Measurements from ENCODE around the gene LDLRAD4. TPM values are rescaled to one million over a fixed set of nuclear protein-coding genes. Genes with fewer than 3 reads are reported as not detected.

The LDLRAD4 gene
- total RNA-seq, 1 donor from 2014 or later = 6.7 TPM

DNA sequence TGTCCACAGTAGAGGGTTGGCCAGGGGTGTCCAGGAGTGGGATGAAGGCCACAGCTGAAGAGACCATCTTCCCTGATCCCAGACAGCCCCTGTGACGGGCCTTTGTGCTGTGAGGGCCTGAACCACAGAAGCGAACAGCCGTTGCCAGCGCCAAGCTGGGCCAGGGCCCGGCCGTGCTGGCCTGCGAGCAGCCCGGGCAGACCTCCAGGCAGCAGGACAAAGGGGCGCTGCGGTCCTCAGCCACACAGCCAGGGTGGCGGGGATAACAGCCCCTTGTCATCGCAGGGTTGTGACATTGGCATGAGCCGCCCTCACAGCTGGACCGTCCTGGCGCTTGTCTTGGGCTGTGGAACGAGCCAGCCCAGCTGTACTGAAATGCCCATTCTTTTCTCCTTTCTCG lies 346.7 kb downstream of the LDLRAD4 start:
- no peak for DNase-seq (ENCODE audit: low read depth in 2 of 2)

DNA sequence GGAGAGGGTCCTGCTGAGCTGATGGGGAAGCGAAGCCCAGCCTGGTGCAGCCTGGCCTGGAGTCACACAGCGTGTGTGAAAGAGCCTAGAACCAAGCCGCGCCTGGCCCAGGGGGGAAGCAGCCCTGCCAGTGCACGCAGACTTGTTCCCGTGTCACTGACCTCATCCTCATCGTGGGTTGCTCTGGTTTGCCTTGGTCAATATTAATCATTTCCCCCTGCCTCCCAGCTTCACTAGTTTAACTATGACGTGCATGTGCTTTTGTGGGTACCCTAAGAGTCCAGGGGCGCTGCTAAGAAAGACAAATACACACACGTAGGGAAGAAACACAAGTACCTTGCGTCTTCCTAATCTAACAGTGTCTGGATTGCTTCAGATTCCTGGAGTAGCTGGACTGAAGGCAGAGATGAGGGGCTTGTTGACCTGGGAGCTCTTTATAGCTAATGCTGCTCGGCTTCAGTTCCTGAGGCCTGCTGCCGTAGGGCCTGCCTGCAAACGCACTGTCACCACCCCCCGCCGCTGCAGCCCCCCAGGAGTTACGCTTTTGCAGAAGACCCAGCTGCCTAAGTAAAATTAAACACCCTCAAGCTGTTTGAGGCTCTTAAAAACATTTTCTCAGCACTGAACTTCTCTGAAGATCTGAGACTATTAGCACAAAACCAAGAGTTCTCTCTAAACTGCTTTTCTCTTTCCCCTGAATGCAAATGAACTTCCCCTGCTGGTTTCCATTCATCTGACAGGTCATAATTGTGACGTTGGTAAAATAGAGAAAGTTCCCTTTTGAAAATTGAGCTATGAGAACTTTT lies 348.6 kb downstream of the LDLRAD4 start:
- DNase-seq (ENCODE audit: low read depth in 2 of 2) = no peak

DNA sequence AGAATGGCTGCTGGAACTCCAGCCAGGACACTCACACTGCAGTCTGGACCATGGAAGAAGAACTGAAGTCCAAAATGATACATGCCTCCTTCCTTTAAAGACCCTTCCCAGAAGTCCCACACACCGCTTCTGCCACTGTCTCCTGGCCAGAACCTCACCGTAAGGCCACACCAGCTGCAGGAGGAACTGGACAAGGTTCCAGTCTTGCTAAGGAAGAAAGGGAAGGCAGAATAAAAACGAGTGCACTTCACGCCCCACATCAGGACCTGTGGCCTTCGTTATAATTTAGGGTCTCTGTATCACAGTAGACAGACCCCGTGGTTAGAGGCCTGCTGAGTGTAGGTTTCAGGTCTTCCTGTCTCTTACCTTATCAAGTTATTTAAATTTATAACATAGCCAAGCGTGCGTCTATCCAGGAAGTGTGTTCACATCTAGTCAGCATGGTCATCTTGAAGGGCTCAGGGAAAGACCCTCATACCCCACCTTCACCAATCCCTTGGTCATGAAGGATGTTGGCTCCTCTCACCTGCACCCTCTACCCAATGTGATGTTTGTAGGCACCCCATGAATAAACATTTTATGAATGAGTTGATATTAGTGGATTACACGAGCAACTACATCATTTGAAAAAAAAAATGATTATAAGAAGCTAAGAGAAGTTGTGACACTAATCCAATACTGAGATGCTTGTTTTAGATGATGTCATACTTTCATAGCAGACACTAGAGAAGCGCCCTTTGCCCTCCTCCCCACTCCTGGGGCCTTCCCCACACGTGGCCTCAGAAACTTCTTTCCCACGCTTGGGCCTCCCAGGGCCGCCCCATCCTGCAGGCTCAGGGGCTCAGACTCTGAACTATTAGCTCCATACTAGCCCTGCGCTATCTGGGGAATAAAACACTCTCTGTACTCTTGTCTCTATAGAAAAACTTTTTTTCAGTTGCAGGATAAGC lies 350.2 kb downstream of the LDLRAD4 start:
- no peak for DNase-seq (ENCODE audit: low read depth in 2 of 2)

DNA sequence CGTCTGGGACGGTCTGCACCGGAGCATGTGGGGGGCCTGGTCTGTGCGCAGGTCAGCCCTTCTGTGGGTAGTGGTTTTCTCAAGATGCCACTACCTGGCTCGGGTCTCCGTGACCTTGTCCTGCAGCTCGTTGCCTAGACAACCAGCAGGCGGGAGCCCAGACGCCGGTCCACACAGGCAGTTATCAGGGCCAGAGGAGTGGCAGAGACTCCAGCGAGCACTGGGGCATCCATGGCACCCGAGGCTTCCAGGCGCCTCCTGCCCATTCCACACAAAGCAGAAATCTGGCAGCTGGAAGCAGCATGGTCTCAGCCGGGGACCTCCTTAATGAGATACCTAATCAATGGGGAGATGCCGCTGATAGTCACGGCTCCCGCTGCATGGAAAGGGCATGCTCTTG lies 351.7 kb downstream of the LDLRAD4 start:
- DNase-seq (ENCODE audit: low read depth in 2 of 2) = no peak

DNA sequence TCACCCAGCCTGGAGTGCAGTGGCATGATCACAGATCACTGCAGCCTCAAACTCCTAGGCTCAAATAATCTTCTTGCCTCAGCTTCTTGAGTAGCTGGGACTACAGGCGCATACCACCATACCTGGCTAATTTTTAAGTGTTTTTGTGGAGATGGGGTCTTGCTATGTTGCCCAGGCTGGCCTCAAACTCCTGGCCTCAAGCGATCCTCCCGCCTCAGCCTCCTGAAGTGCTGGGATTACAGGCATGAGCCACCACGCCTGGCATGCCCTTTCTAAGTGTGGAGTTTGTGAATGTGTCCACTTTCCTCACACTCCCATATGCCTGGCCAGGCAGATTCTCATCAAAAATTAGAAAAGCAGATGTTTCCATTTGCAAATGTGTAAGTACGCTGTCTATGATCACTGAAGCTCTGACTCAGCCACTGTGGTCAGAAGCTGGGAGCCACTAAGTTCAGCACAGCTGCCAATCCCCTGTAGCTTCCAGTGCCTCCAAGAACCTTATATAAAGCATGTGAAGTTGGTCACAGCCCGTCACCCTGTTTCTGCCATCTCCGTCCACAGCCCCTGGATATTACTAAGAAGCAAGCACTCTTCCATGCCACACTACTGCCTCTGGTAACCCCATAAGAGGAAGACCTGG lies 352.4 kb downstream of the LDLRAD4 start:
- no peak for DNase-seq (ENCODE audit: low read depth in 2 of 2)

DNA sequence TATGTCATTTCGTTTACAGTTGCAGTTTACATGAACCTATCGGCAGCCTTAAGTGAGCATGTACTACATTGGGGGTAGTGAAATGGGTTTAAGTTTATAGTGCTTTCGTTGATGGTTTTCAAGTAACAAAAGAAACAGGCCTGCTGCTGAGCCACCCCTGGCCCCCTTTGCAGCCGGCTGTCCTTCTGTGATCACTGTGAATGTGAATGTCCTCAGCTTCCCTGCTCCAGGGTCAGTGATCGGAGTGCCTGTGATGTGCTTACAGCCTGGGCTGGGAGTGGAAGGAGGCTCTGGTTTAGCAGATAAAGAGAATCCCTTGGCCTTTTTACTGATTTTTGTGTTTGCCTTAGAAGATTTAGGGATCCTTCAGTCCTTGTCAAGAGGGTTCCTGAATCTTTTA lies 353.6 kb downstream of the LDLRAD4 start:
- DNase-seq (ENCODE audit: low read depth in 2 of 2) = no peak

DNA sequence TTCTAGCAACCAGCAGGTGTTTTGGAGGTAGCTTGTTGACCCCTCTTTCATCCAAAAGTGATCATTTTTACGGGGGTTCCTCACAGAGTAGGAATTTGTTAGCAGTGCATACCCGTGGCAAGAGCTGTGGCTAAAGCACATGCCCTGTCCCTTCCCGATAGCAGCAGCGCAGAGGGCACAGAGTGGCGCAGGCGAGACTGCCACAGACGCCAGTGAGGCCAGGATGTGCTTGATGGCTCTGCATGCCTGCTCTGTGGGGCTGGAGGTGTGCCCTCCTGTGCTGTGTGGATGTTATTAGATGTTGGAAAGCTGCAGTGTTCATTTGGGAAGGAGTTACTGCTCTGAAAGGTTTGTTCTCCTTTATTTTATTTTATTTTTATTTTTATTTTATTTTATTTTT lies 354.2 kb downstream of the LDLRAD4 start:
- no peak for DNase-seq (ENCODE audit: low read depth in 2 of 2)

DNA sequence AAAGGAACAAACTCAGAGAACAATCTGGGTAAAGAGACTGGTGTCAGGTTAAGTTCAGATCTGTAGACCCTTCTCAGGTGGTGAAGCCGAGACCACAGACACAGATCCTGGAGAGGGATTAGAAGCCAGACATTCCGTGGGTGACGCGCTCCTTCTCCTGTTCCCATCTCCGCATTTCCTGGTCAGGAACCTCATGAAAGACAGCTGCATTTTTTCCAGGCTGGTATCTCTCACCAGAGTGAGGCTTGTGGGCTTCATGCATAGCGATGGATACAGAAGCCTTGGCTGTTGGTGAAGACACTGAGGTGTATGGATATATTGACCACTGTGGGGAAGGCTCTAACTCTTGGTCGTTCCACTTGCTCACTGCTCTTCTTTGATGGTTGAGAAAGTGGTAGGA lies 355.2 kb downstream of the LDLRAD4 start:
- no peak for DNase-seq (ENCODE audit: low read depth in 2 of 2)

DNA sequence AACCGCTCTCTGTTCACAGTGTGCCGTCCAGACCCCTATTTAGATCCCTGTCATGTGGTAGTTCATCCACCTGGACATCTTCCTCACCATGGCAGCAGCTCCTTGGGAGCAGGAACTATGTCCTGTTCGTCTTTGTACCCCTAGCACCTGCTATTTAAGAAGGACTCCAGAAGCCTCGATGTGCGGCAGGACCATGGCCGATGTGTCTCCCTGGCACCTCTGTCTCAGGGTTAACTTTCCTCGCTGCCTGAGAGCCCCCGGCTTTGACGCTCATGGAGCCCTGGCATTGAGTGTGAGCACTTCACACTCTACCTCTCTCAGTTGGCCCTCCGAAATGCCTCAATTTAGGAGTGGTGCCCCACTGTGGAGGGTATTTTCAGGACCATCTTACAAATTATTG lies 355.8 kb downstream of the LDLRAD4 start:
- DNase-seq (ENCODE audit: low read depth in 2 of 2) = no peak

DNA sequence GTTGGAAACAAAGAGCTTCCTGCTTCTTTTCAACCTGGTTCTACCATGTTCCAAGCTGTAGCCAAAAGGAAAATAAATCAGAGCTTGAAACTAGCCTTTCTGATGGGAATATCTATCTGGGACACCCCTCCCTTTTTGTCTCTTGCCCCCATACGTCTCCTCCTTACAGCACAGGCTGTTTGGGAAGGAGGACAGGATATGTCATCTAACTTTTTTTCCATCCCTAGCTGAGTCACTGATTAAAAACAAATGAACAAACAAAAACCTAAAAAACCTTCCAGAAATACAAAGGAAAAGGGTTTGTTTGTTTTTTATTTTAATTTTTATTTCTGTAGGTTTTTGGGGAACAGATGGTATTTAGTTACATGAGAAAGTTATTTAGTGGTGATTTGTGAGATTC lies 356.2 kb downstream of the LDLRAD4 start:
- no peak for DNase-seq (ENCODE audit: low read depth in 2 of 2)

DNA sequence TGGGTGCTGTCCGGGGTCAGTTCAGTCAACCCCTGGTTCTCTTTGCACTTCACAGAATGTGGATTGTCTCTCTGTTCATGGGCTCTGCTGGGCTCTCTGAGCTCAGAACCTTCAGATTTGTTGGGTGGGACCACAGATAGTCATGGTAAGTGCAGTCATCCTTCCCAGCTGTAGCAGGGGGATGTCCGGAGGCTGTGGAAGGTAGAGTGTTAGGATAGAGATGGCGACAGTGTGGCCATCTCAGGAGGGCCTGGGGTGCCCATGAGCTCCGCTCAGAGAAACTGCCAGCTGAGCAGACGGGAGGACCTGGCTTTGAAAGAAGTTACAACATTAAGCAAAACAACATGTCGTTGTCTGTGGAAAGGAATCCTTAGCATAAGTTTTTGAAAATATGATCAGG lies 358.0 kb downstream of the LDLRAD4 start:
- DNase-seq (ENCODE audit: low read depth in 2 of 2) = no peak

DNA sequence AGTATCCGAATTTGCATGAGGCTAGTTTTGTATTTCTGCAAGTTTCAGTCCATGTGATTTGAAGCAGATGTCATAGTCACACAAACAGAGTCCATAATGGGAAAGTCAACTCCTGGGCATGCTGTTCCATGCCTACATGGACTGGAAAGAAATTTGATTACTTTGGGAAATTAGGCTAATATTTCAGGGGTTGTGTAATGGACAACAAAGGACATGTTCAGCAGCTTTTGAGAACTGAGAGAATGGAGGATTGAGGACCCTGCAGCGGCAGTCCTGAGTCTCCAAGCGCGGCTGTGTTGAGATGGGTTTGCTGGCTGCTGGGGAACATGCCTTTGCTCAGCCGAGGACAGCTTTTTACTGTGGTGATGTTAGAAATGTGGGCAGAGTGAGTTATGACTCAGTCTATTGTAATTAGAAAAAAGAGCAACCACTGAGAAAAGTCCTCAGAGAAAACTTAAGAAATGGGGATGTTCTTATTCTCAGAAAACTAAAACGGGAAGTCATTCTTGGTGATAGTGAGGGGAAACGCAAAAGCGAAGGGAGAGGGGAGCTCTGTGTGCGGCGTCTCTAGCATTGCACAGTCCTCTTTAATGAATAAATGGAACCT lies 358.6 kb downstream of the LDLRAD4 start:
- no peak for DNase-seq (ENCODE audit: low read depth in 2 of 2)

DNA sequence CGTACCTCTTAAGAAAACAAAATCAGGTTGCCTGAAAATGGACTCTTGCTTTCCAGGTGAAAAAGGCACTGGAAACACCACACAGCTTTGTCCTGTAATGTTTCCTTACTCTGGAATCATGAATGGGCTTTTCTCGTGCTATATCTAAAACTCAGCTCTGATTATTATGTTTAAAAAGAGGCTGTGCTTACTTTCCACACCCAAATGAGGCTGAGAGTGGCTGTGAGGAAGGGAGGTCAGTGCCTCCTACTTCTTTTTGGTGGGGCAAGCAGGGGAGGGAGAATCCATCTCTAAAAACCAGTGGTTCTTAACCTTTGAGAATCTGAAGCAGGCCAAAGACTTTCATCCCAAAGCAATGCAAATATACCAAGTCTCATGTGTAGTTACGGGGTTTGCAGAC lies 359.2 kb downstream of the LDLRAD4 start:
- no peak for DNase-seq (ENCODE audit: low read depth in 2 of 2)

DNA sequence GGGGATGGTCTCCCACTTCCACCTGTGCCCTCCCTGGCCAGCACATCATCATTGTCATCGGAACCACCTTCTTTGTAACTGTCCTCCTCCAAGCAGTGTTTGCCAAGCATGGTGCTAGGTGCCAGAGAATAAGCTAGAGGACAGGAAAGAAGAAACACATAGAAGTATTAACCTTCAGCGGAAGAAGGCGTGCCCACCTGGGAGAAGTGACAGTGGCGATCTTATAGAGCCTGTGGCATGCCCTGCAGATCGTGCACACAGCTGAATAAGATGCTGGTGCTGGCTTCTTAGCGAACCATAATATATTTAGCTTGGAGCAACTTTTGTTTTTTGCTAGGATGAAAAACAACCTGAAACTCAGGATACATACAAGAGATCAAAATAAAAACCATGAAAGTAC lies 359.8 kb downstream of the LDLRAD4 start:
- no peak for DNase-seq (ENCODE audit: low read depth in 2 of 2)

DNA sequence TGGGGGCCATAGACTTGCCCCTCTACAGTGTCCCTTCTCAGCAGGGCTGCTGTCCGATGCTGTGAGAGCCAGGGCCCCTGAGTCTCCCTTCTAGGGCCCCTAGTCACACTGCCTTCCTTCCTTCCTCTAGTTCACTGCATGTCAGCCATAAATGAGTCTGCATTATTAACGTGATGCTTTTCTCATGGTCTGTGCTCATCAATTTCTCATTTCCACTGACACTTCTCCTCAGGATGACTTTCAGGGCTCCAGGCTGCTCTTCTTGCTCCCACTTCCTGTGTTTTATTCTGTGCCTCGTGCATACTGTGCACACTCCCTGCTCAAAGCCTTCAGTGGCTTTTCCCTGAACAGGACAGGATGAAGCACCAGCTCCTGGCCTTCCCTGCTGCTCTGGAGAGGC lies 361.3 kb downstream of the LDLRAD4 start:
- DNase-seq (ENCODE audit: low read depth in 2 of 2) = no peak

DNA sequence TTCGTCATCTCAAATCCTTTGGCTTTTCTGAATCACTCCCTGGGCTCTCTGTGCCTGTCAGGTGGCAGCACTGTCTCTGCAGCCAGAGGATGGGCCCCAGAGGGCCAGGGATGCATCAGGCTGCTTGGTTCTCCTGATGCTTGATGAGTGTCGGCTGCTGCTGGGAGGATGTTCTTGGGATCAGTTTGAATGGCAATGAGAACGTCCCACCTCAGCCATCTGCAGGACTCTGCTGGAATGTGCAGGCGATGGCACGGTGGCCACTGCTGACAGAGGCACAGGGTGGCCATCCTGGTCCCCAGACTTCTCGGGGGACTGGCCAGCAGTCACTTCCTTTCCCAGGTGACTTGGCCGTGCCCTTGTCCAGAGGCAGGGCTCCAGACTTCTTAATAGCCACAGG lies 361.8 kb downstream of the LDLRAD4 start:
- DNase-seq (ENCODE audit: low read depth in 2 of 2) = no peak

DNA sequence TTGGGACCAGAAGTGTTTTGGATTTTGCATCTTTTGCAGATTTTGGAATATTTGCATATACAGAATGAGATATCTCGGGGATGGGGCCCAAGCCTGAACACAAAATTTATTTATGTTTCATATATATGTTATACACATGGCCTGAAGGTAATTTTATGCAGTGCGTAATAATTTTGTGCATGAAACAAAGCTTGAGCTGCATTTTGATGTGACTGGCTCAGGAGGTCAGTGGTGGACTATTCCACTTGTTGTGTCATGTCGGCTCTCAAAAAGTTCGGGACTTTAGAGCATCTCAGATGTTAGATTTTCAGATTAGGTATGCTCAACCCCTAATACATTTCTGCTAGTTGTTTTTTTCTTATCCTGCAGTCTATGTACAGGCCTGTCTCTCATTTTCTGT lies 362.4 kb downstream of the LDLRAD4 start:
- no peak for DNase-seq (ENCODE audit: low read depth in 2 of 2)

DNA sequence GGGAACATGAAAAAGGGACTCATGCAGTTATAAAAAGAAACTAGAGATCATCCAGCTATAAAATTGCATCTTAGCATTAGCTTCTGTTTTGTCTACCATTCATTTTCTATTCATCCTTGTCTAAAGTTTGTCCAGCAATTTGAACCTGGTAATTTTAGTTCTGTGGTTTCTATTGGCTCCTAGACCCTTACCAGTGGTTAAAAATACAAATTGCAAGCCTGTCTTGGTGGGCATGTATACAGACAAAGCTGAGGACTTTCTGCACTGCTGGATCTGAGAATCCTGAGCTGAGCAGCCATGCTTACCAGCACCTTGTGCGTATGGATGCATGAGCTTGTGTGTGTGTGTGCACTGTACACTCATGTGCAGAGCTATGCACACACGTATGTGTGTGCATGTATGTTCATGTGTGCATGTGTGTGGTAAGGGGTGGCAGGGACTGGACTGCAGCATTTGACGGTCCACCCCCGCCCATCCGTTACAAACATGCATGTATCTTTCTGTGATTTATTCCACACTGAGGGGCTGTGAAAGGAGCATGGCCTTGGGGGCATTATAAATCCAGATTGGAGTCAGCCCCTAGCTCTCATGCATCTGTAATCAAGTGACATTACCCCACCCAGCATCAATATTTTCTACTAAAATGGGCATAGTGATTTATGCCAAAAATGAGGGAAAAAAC lies 363.1 kb downstream of the LDLRAD4 start:
- no peak for DNase-seq (ENCODE audit: low read depth in 2 of 2)

DNA sequence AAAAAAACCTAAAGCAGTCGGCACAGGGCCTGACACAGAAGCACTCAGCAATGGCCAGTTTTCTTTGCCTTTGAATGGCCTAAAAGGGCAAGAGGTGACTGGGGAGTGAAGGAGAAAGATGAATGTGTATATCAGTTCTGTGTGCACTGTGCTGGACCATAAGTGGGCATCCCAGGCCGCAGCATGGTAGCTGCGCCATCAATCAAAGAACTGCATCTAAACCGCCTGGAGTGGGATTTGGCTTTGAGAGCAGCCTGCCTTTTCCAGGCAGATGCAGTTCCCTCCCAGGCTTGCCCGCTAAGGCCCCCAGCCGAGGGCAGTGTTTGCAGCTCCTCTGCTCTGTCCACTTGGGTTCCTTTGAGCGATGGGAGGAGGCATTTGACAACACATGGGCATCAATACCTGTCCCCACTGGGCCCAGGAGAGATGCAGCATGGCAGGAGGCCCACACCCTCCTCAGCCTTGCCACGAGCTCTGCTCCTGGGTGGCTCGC lies 363.7 kb downstream of the LDLRAD4 start:
- DNase-seq (ENCODE audit: low read depth in 2 of 2) = no peak

DNA sequence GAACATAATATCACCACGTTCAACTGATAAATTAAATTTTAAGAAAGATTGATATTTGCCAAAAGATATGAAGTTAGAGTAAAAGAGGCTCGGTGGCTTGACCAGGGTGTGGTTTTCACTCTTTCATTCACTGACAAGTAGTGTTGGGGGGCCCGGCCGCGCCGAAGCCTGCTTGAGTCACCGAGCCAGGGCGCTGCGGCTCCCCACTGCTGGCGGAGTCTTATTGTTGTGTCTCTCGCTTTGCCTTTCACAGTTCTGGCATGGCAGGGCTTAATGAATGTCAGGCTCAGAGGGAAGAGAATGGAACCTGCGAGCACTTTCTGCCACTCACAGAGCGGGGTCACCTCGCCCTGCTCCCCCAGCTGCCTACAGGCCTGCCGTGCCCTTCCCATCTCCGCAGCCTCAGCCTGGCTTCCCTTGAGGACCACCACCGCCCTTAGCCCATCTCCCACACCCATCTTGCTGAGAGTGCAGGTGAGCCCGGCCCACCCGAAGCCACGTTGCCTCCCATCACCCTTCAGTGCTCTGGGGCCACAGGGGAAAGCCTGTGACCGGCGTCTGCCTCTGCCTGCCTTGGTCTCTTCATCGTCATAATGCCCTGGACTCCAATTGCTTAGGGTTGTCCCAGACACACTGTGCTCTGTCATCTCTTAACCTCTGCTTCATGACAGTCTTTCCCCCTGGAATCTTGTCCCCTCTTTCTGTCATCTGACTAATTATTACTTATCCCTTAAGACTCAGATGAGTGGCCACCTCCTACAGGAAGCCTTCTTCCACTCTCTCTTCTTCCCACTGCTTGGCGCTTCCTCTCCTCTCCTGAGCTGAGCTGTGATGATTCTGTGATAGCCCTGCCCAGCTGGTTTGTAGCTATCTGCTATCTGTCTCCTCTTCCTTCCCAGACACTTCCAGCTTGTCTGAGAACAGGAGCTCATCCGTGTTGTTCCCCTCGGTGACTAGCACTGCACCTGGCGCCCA lies 365.3 kb downstream of the LDLRAD4 start:
- DNase-seq (ENCODE audit: low read depth in 2 of 2) = no peak
